Measurements from ENCODE around the gene PREX1.

DNA sequence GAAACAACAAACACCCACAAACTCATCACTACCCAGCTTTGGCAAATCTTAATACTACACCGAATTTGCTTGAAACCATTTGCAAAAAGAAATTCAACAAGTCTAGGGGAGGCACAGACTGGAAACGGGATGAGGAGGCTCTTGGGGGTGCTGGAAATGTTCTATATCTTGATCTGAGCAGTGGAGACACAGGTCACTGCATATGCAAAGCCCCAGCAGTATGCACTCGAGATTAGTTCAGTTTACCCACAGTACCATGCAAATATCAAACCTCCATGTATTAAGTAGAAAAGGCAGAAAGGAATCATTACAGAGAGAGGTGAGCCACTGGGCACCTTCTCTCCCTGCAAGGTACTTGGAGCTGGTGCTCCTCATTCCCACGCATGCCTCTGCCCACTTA, 75.9 kb downstream of the PREX1 start:
- TF ChIP-seq RXRA (IDR thresholded peaks at IDR 0.05; ENCODE audit: borderline replicate concordance, low read depth), result no peak
- TF ChIP-seq, protein P1, sequence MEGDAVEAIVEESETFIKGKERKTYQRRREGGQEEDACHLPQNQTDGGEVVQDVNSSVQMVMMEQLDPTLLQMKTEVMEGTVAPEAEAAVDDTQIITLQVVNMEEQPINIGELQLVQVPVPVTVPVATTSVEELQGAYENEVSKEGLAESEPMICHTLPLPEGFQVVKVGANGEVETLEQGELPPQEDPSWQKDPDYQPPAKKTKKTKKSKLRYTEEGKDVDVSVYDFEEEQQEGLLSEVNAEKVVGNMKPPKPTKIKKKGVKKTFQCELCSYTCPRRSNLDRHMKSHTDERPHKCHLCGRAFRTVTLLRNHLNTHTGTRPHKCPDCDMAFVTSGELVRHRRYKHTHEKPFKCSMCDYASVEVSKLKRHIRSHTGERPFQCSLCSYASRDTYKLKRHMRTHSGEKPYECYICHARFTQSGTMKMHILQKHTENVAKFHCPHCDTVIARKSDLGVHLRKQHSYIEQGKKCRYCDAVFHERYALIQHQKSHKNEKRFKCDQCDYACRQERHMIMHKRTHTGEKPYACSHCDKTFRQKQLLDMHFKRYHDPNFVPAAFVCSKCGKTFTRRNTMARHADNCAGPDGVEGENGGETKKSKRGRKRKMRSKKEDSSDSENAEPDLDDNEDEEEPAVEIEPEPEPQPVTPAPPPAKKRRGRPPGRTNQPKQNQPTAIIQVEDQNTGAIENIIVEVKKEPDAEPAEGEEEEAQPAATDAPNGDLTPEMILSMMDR (IDR thresholded peaks at IDR 0.05), result no peak
- no peak for TF ChIP-seq MXI1 (IDR thresholded peaks at IDR 0.05; ENCODE audit: low read depth, low read length)
- no peak for TF ChIP-seq POLR2AphosphoS5 (IDR thresholded peaks at IDR 0.05; ENCODE audit: low read depth, low read length)
